ENCODE measurements around the gene CLGN. TPM values are rescaled to one million over a fixed set of nuclear protein-coding genes. Genes with fewer than 3 reads are reported as not detected.

The CLGN gene
- total RNA-seq, 1 experiment from 2014 or later = 2.9 TPM

GRCh38 chr4:140361099-140361498 lies 66.3 kb downstream of the CLGN start:
- WGBS (ENCODE audit: extremely low coverage, insufficient read length, low lambda C conversion rate) = no CpG with 5 or more reads among the region's 4 CpGs
- Histone ChIP-seq H4K5ac (ENCODE audit: insufficient read length, low read depth, low read length) (no peak overlapping the region), H3K9me3 (ENCODE audit: control insufficient read depth, low read depth, low read length) (no peaks in the 10 kb centered on the region), H3K23me2 (ENCODE audit: insufficient read length, low read depth, low read length, poor library complexity, severe bottlenecking) (no peaks in the 10 kb centered on the region), H3K23ac (ENCODE audit: insufficient read length, low read depth, low read length) (no peak overlapping the region), H3K79me2 (ENCODE audit: insufficient read depth, low read length) (no peaks in the 10 kb centered on the region), H3K4me2 (ENCODE audit: insufficient read depth, insufficient read length, low read length) (no peak overlapping the region), H4K91ac (ENCODE audit: insufficient read length, low read depth, low read length) (no peak overlapping the region), H2BK5ac (ENCODE audit: insufficient read length, low read length) (no peak overlapping the region), H3K56ac (ENCODE audit: insufficient read length, low read depth, low read length) (no peak overlapping the region), H2AFZ (ENCODE audit: low read length) (no peak overlapping the region), H2BK120ac (ENCODE audit: low read depth, low read length, poor library complexity, severe bottlenecking) (no peak overlapping the region), H4K20me1 (ENCODE audit: control insufficient read depth, insufficient read depth, insufficient read length) (no peaks in the 10 kb centered on the region), H3K27me3 (ENCODE audit: insufficient read depth, low read length) (no peaks in the 10 kb centered on the region), H2BK15ac (ENCODE audit: low read depth, low read length) (no peak overlapping the region), H3K9ac (ENCODE audit: extremely low read depth, insufficient read length, low read length) (no peak overlapping the region), H3T11ph (ENCODE audit: low read length) (no peak overlapping the region), H2BK12ac (ENCODE audit: insufficient read length, low read depth, low read length) (no peak overlapping the region), H3K27ac (ENCODE audit: insufficient read length, low read depth, low read length) (no peak overlapping the region), H3K4ac (ENCODE audit: low read depth, low read length) (no peak overlapping the region), H3K18ac (ENCODE audit: insufficient read length, low read depth, low read length) (no peak overlapping the region), H3K79me1 (ENCODE audit: insufficient read depth, low read depth, low read length, poor library complexity, severe bottlenecking) (no peaks in the 10 kb centered on the region), H2BK20ac (ENCODE audit: low read depth, low read length, poor library complexity, severe bottlenecking) (no peak overlapping the region), H2AK5ac (ENCODE audit: insufficient read length, low read length) (no peak overlapping the region), H3K14ac (ENCODE audit: insufficient read depth, low read length) (no peak overlapping the region), H4K8ac (replicated peaks; ENCODE audit: insufficient read length, low read depth, low read length) (no peak overlapping the region), H3K4me1 (ENCODE audit: insufficient read depth, low read length) (no peaks in the 10 kb centered on the region)
- DNase-seq = no peak
- H3K36me3 Mint-ChIP-seq (ENCODE audit: insufficient read depth in 1 of 3, low read depth in 3 of 3) = no peaks in the 10 kb centered on the region
- no peaks in the 10 kb centered on the region for H3K4me1 Mint-ChIP-seq
- H3K27me3 Mint-ChIP-seq (ENCODE audit: low read depth) = peaks cover 28% of the 10 kb centered on the region
- H3K27ac Mint-ChIP-seq = no peak overlapping the region
- no peak overlapping the region for H3K4me3 Mint-ChIP-seq
- no peak for TF ChIP-seq CTCF (conservative IDR thresholded peaks at IDR 0.05)
- no peaks in the 10 kb centered on the region for H3K9me3 Mint-ChIP-seq

Data from H9 (cell line).